Activated CD4-positive, alpha-beta memory T cell treated with anti-CD3 and anti-CD28 coated beads for 36 hours (primary cell): ENCODE results near the gene HUS1. TPM values are rescaled to one million over a fixed set of nuclear protein-coding genes. Genes with fewer than 3 reads are reported as not detected.
A peak's percentile ranks its signal among the peaks of the same experiment; 100 is the strongest.
"Not testable (repeated sequence)": the region's sequence is repeated elsewhere in the genome, so short reads cannot be mapped to it uniquely, and the experiment has no call there.

Experiments
- CTCF ChIA-PET: fragments of 350-600 bp; sonication (Branson Sonifier 250); formaldehyde crosslinking; loops from one replicate; lab custom pipeline; 2021; ENCODE audit warnings: antibody characterized with exemption, inconsistent platforms; lab: Charles Lee
- POLR2A ChIA-PET: fragments of 350-600 bp; sonication (Branson Sonifier 250); formaldehyde crosslinking; loops from one replicate; lab custom pipeline; 2021; ENCODE audit warnings: antibody characterized with exemption; lab: Charles Lee
- DNase-seq: peaks from one replicate; pipeline ENCODE4 v3.0.0-alpha.2; 2020
- H3K27ac Mint-ChIP-seq: one replicate; pipeline ENCODE4 v1.8.0; 2021; ENCODE audit warnings: mixed read lengths
- H3K27me3 Mint-ChIP-seq: one replicate; pipeline ENCODE4 v1.8.0; 2021; ENCODE audit warnings: mixed read lengths
- H3K36me3 Mint-ChIP-seq: one replicate; pipeline ENCODE4 v1.8.0; 2021; ENCODE audit warnings: mixed read lengths
- H3K4me1 Mint-ChIP-seq: one replicate; pipeline ENCODE4 v1.8.0; 2021; ENCODE audit warnings: low read depth, mixed read lengths
- H3K4me3 Mint-ChIP-seq: one replicate; pipeline ENCODE4 v1.8.0; 2021; ENCODE audit warnings: mild to moderate bottlenecking, mixed read lengths
- H3K9me3 Mint-ChIP-seq: one replicate; pipeline ENCODE4 v1.8.0; 2021; ENCODE audit warnings: mixed read lengths
- intact Hi-C: fragments of 100-400 bp; cut with micrococcal nuclease; formaldehyde crosslinking; loops from one replicate; pipeline ENCODE4 v1.15.1; 2023
- total RNA-seq, 2 experiments: library from RNA; stranded (reverse); gene quantifications; one replicate each; pipeline ENCODE4 v1.2.3, GENCODE V29; 2021

The HUS1 gene
- total RNA-seq, 2 experiments from 2014 or later = 38.6 to 38.9 TPM

DNA sequence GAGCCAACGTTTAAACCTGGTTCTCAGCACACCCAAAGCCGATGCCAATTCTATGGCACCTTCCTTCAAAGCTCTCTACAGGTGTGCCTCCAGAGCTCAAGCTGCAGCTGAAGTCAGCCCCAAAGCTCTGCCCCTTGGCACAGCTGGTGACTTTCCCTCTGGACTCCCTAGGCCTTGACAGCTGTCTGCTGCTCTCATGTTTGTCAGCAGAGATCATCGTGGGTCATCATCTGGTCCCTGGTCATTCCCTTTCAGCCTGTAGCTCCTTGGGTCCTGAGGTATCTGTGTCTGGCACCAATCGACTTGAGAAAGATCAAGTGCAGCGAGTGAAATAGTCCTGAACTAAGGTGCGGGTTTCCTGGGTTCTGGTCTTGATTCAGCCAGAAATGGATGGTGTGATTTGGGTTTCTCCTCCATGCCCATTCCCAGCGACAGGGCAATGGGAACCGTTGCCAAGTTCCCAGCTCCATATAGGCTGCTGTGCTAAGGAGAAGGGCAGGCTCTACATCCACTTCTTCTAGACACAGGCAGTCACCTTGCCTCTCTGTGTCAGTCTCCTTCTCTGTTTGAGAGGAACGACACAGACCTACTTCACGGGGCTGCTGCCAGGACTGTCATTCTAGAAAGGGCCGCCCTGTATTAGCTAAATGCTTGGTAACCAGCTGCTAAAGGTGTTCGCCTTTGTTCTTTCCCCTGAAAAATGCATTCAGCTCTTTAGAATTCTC lies 34.7 kb downstream of the HUS1 start:
- POLR2A ChIA-PET = interaction anchor here (2.2 kb wide), 1 partner anchor 165 kb away, joined by 9 read pairs; no protein-coding TSS in a partner anchor
- no peaks in the 10 kb centered on the region for H3K4me1 Mint-ChIP-seq
- CTCF ChIA-PET = interaction anchor here (0.6 to 6.2 kb wide), 42 partner anchors 9 to 1058 kb away, joined by 3 to 86 read pairs (median 4); partner anchors contain the start of gene UPP1
- no peaks in the 10 kb centered on the region for H3K27me3 Mint-ChIP-seq
- no peak overlapping the region for H3K4me3 Mint-ChIP-seq
- H3K27ac Mint-ChIP-seq = no peak overlapping the region
- no peak for DNase-seq
- intact Hi-C loops = loop anchor here (1.0 kb wide), 2 partner anchors 166 to 210 kb away; no protein-coding TSS in a partner anchor
- H3K36me3 Mint-ChIP-seq = no peaks in the 10 kb centered on the region
- H3K9me3 Mint-ChIP-seq = no peaks in the 10 kb centered on the region

DNA sequence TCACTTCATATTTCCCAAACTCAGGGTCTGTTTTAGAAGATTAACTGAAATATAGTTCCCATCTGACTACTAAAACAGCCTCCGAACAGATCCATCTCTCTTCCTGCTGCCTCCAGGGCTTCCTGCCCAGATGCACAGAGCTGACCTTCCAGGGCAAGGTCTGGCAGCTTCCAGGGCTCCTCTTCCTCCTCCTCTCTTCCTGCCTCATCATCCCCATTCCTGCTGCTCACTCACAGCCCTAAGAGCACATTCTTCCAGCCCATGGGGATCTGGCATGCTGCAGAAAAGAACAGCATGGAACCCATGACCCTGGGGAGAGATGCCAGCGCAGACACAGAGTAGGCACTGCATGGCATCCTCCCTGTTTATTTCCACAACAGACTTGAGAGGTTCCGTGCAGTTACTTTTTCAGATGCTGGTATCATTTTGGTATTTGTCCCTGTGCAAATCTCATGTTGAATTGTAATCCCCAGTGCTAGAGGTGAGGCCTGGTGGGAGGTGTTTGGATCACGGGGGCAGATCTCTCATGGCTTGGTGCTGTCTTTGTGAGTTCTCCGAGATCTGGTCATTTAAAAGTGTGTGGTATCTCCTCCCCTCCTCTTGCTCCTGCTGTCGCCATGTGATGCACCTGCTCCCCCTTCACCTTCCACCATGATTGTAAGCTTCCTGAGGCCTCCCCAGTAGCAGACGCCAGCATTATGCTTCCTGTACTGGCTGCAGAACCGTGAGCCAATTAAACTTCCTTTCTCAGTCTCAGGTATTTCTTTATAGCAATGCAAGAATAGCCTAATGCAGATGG lies 35.5 kb downstream of the HUS1 start:
- no peak overlapping the region for H3K4me3 Mint-ChIP-seq
- H3K4me1 Mint-ChIP-seq = no peaks in the 10 kb centered on the region
- ChIA-PET POLR2A (interaction anchor here (2.2 kb wide), 1 partner anchor 166 kb away, joined by 9 read pairs; no protein-coding TSS in a partner anchor), CTCF (interaction anchor here (0.6 to 6.2 kb wide), 18 partner anchors 8 to 1059 kb away, joined by 3 to 86 read pairs (median 6); no protein-coding TSS in a partner anchor)
- intact Hi-C loops = no loop called here
- no peak overlapping the region for H3K27ac Mint-ChIP-seq
- no peak for DNase-seq
- H3K36me3 Mint-ChIP-seq = no peaks in the 10 kb centered on the region
- H3K9me3 Mint-ChIP-seq = no peaks in the 10 kb centered on the region
- no peaks in the 10 kb centered on the region for H3K27me3 Mint-ChIP-seq

DNA sequence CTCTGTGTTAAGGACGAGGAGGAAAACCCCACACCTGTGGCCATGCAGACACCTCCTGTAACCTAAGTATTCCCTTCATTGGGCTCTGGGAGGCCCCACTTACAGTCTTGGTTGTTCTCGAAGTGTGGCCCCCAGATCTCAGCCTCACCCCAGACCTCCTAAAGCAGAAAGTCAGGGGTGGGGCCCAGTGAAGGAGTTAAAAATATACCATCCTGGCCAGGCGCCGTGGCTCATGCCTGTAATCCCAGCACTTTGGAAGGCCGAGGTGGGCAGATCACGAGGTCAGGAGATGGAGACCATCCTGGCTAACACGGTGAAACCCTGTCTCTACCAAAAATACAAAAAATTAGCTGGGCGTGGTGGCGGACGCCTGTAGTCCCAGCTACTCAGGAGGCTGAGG lies 36.8 kb downstream of the HUS1 start:
- POLR2A ChIA-PET, H3K9me3 Mint-ChIP-seq, H3K27me3 Mint-ChIP-seq, DNase-seq, H3K36me3 Mint-ChIP-seq, intact Hi-C loops, H3K4me1 Mint-ChIP-seq, H3K27ac Mint-ChIP-seq, H3K4me3 Mint-ChIP-seq: not testable (repeated sequence)
- CTCF ChIA-PET = interaction anchor here (6.2 kb wide), 1 partner anchor 167 kb away, joined by 86 read pairs; no protein-coding TSS in a partner anchor

DNA sequence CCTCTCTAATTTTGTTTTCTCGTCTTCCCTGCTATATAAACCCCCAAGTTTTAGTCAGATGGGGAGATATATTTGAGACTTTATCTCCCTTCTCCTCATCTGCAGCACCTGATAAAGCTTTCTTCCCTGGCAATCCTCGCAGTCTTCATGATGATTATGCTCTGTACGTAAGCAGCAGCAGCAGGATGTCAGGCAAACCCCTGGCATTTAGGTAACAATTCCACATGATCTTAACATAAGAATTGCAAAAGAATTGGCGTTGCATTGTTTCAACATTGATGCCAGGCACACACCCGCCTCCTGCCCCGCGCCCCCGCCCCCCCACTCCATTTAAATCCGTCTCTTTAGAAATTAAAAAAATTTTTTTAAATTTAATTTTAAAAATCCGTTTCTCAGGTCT lies 37.3 kb downstream of the HUS1 start:
- ChIA-PET CTCF (no interaction called here), POLR2A (no interaction called here)
- H3K4me3 Mint-ChIP-seq = no peak overlapping the region
- no peaks in the 10 kb centered on the region for H3K36me3 Mint-ChIP-seq
- intact Hi-C loops = no loop called here
- H3K9me3 Mint-ChIP-seq = no peaks in the 10 kb centered on the region
- H3K27me3 Mint-ChIP-seq = no peaks in the 10 kb centered on the region
- H3K4me1 Mint-ChIP-seq = peaks cover 12% of the 10 kb centered on the region
- no peak overlapping the region for H3K27ac Mint-ChIP-seq
- no peak for DNase-seq

DNA sequence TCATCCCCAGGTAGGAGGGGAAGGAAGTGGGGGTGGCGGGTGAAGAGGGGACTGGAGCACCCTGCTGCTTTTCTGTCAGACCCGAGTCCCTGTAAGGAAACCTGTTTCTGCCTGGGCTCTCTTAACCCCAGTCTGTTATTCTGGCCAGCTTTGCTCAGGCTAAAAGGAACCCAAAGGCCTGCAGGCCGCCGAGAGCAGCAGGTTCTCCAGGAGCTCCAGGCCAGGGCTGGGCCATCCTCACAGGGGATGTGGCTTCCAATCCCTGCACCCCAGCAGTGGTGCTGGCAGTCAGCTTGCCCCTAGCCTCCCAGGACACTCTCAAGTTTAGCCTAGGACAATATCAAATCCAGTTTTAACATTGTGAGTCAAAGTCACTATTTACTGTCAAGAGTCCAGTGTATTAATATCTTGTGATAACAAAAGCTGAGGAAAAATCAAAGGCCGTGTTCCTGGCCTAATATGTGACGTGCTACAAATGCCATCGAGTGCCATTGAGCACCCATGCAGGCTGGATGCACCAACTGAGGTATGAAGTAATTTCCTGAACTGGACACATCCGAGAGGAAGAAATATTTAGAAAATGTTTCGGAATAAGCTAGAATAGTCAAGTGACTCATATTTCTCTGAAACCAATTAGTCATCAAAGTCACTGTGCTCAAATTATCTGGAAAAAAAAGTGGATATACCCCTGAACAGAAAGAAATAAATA lies 38.1 kb downstream of the HUS1 start:
- H3K27me3 Mint-ChIP-seq = no peaks in the 10 kb centered on the region
- no peaks in the 10 kb centered on the region for H3K36me3 Mint-ChIP-seq
- no peaks in the 10 kb centered on the region for H3K9me3 Mint-ChIP-seq
- no peak overlapping the region for H3K27ac Mint-ChIP-seq
- intact Hi-C loops = no loop called here
- H3K4me3 Mint-ChIP-seq = no peak overlapping the region
- peaks cover 19% of the 10 kb centered on the region for H3K4me1 Mint-ChIP-seq
- ChIA-PET POLR2A (no interaction called here), CTCF (interaction anchor here (1.2 kb wide), 1 partner anchor 169 kb away, joined by 3 read pairs; no protein-coding TSS in a partner anchor)
- DNase-seq = no peak

DNA sequence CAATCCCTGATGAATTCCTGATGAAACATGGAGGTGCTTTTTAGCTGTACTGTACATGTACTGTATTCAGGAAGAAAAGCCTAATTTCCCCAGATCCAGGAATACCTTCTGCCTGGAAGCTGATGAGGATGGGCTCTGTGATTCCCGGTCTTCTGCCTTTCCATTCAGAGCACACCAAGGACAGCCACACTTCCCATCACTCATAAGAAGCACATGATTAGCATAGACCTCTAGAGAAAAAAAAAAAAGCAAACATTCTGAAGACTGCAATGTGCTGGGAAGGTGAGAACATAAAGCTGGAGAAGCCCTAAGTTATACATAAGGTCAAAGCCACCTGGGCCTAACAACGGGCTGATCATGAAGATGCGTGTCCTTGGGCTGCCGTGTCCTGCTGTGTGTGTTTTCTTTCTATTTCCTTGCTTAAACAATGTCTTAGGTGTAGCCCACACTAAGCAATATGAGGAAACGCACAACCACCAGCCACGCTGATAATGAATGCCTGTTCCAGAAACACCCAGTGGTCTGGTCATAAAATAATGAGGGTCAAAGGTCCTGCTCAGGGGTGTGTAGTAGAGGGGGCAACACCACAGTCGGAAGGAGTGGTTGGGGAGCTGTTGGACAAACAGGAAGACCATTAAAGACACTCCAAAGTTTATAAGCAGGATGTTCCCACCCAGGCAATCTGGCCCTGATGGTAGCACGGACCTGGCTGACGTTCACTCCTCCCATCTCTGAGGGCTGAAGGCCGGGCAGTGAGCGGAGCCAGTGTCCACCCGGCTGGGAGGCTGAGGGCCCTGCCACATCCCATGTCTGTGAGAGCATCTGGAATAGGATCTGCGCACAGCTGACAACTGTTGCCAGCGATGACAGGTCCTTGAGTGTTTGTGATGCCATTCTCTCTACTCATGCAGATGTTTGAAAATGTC lies 39.1 kb downstream of the HUS1 start:
- no peak for DNase-seq
- peaks cover 19% of the 10 kb centered on the region for H3K4me1 Mint-ChIP-seq
- intact Hi-C loops = no loop called here
- ChIA-PET POLR2A (interaction anchor here (0.6 kb wide), 1 partner anchor 204 kb away, joined by 3 read pairs; no protein-coding TSS in a partner anchor), CTCF (interaction anchor here (1.2 to 2.5 kb wide), 3 partner anchors 28 to 170 kb away, joined by 3 to 11 read pairs (median 4); no protein-coding TSS in a partner anchor)
- H3K27me3 Mint-ChIP-seq = no peaks in the 10 kb centered on the region
- H3K9me3 Mint-ChIP-seq = no peaks in the 10 kb centered on the region
- H3K4me3 Mint-ChIP-seq = no peak overlapping the region
- no peaks in the 10 kb centered on the region for H3K36me3 Mint-ChIP-seq
- H3K27ac Mint-ChIP-seq = no peak overlapping the region

DNA sequence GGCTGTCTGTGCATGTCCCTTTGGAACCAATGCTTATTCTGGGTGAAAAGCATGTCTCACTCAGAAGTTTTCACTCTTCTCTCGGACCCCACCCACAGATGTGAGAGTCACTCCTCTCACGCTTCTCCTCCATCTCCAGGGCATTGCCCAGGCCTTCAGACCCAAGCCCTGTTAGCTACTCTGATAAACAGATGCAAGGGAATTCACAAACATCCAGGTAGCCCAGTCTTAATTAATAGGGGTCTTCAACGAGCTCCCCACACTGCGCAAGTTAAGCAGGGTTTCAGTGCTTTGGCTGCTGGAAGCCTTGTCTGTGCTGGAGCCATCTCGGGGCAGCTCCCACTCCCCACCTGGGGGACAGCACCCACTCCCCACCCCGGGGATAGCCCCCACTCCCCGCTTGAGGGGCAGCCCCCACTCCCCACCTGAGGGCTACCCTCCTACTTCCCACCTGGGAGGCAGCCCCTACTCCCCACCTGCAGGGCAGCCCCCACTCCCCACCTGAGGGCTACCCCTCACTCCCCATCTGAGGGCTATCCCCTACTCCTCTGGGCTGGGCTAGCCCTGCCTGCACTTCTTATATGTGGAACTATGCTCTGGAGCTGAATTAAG lies 39.9 kb downstream of the HUS1 start:
- H3K27ac Mint-ChIP-seq = no peak overlapping the region
- ChIA-PET POLR2A (interaction anchor here (0.6 kb wide), 1 partner anchor 205 kb away, joined by 3 read pairs; no protein-coding TSS in a partner anchor), CTCF (interaction anchor here (1.0 to 2.5 kb wide), 4 partner anchors 29 to 216 kb away, joined by 3 to 11 read pairs (median 4); no protein-coding TSS in a partner anchor)
- H3K4me1 Mint-ChIP-seq = peaks cover 19% of the 10 kb centered on the region
- intact Hi-C loops = loop anchor here (5.0 kb wide), 1 partner anchor 38 kb away; the partner anchor contains the start of gene HUS1
- H3K4me3 Mint-ChIP-seq = no peak overlapping the region
- H3K9me3 Mint-ChIP-seq = no peaks in the 10 kb centered on the region
- H3K36me3 Mint-ChIP-seq = no peaks in the 10 kb centered on the region
- no peak for DNase-seq
- H3K27me3 Mint-ChIP-seq = no peaks in the 10 kb centered on the region

DNA sequence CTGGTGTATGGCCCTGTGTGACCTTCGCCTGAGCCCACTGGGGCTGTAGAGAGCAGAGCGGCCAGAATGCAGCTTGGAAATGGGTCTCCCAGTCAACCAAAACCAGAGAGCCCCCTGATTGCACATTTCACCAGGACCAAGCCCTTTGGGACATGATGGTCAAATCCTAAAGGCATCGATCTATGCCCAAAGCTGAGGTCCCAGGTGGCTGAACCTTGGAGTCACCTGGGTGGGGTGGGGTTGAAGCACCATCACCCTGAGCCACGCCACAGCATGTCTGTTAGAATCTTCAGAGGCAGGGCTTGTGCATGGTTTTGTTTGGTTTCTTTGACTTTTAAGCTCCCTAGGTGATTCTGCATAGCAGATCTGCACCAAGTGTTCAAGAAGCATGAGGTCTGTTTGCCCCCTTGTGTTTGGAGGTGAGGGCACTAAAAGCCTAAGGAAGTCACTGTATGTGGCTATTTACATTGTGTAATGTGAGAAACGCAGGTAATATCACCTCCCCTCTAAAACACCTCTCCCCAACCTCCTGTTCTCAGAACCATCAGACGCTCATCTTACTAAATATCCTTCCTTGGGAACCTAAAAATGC lies 40.7 kb downstream of the HUS1 start:
- CTCF ChIA-PET = interaction anchor here (1.0 to 2.5 kb wide), 5 partner anchors 13 to 217 kb away, joined by 3 to 11 read pairs (median 4); no protein-coding TSS in a partner anchor
- H3K9me3 Mint-ChIP-seq = no peaks in the 10 kb centered on the region
- H3K36me3 Mint-ChIP-seq = no peaks in the 10 kb centered on the region
- no peaks in the 10 kb centered on the region for H3K27me3 Mint-ChIP-seq
- H3K4me3 Mint-ChIP-seq = no peak overlapping the region
- no peak overlapping the region for H3K27ac Mint-ChIP-seq
- DNase-seq = no peak
- POLR2A ChIA-PET = no interaction called here
- intact Hi-C loops = loop anchor here (5.0 kb wide), 1 partner anchor 39 kb away; the partner anchor contains the start of gene HUS1
- H3K4me1 Mint-ChIP-seq = peaks cover 19% of the 10 kb centered on the region

DNA sequence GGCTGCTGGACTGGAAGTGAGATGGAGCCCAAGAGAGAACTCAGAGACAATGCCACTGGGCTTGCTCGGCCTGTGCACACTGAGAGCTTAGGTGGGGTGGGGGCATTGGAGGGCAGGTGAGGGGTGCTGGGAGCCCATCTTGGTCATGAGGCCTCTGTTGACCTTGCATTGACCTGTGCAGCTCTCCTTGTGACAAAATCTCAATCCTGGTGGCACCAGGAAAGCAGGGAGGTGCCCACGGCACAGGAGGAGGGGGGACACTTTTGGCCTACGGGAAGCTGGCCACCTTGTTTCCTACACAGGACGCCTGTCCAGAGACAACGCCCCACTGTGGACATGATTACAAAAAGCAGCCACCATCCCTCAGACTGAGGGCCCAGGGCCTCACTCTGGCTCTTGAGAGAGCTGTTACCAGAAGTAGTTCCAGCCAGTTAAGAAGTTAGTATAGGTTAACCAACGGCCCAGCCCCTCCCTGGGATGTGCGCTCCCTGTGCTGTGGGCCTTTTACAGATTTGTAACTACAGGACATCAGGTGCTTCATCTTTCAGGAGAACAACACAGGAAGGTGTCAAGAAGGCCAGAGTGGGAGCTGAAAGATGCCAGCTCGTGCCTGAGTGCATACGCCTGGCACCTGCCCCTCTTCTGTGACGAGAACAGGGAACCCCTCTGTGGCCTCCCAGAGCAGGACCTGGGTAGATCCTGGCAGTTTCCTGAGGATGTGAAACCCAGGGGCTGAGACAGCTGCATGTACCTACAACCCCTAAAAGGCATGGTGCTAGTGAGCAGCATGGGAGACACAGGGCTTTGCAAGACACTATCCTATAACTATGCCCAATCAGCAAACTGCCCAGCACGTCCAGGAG lies 41.5 kb downstream of the HUS1 start:
- Mint-ChIP-seq H3K27me3 (no peaks in the 10 kb centered on the region), H3K27ac (peak overlapping the region; percentile 75), H3K4me1 (peaks cover 19% of the 10 kb centered on the region), H3K9me3 (no peaks in the 10 kb centered on the region), H3K36me3 (no peaks in the 10 kb centered on the region), H3K4me3 (peak overlapping the region; percentile 1)
- ChIA-PET POLR2A (no interaction called here), CTCF (interaction anchor here (1.0 to 4.5 kb wide), 5 partner anchors 7 to 172 kb away, joined by 3 to 19 read pairs (median 5); no protein-coding TSS in a partner anchor)
- intact Hi-C loops = loop anchor here (2.0 to 5.0 kb wide), 2 partner anchors 39 to 53 kb away; partner anchors contain the start of gene HUS1
- peak; percentile 28 for DNase-seq
